ENCODE data around the gene AHNAK.
"Not testable (repeated sequence)": the region's sequence is repeated elsewhere in the genome, so short reads cannot be mapped to it uniquely, and the experiment has no call there.

AHNAK gene

GRCh38 chr11:62458212-62459002 lies 88.2 kb downstream of the AHNAK start:
- DNase-seq (ENCODE audit: low spot score) = peak; percentile 73

- DNase-seq (ENCODE audit: low spot score) = no peak
These were observed 89.1 kb downstream of the AHNAK start for GRCh38 chr11:62457478-62457877.

- no peak for DNase-seq (ENCODE audit: low spot score)
These were observed 90.0 kb downstream of the AHNAK start for GRCh38 chr11:62456630-62457029.

- DNase-seq (ENCODE audit: low spot score) = no peak
These were observed 93.7 kb downstream of the AHNAK start for GRCh38 chr11:62452839-62453468.

- no peak for DNase-seq (ENCODE audit: low spot score)
These were observed 94.3 kb downstream of the AHNAK start for GRCh38 chr11:62452261-62452660.

GRCh38 chr11:62451241-62451621 lies 95.4 kb downstream of the AHNAK start:
- no peak for DNase-seq (ENCODE audit: low spot score)

- DNase-seq (ENCODE audit: low spot score) = no peak
These were observed 95.9 kb downstream of the AHNAK start for GRCh38 chr11:62450543-62451240.

GRCh38 chr11:62449912-62450311 lies 96.7 kb downstream of the AHNAK start:
- not testable (repeated sequence) for DNase-seq (ENCODE audit: low spot score)

- no peak for DNase-seq (ENCODE audit: low spot score)
These were observed 97.2 kb downstream of the AHNAK start for GRCh38 chr11:62449451-62449851.

- no peak for DNase-seq (ENCODE audit: low spot score)
These were observed 100.5 kb downstream of the AHNAK start for GRCh38 chr11:62446091-62446490.

- no peak for DNase-seq (ENCODE audit: low spot score)
These were observed 101.3 kb downstream of the AHNAK start for GRCh38 chr11:62445314-62445740.

GRCh38 chr11:62444835-62445234 lies 101.8 kb downstream of the AHNAK start:
- DNase-seq (ENCODE audit: low spot score) = no peak

GRCh38 chr11:62444236-62444833 lies 102.3 kb downstream of the AHNAK start:
- peak; percentile 54 for DNase-seq (ENCODE audit: low spot score)

GRCh38 chr11:62443390-62444235 lies 103.0 kb downstream of the AHNAK start:
- DNase-seq (ENCODE audit: low spot score) = no peak

- no peak for DNase-seq (ENCODE audit: low spot score)
These were observed 106.6 kb downstream of the AHNAK start for GRCh38 chr11:62439785-62440602.

GRCh38 chr11:62438641-62439040 lies 108.0 kb downstream of the AHNAK start:
- DNase-seq (ENCODE audit: low spot score) = no peak

- no peak for DNase-seq (ENCODE audit: low spot score)
These were observed 109.0 kb downstream of the AHNAK start for GRCh38 chr11:62437616-62438015.

- DNase-seq (ENCODE audit: low spot score) = no peak
These were observed 110.6 kb downstream of the AHNAK start for GRCh38 chr11:62435846-62436660.

- no peak for DNase-seq (ENCODE audit: low spot score)
These were observed 112.7 kb downstream of the AHNAK start for GRCh38 chr11:62433904-62434276.

Measured in COLO829 (cell line).